ENCODE results near the gene NRXN3.

- TF ChIP-seq CTCF (IDR thresholded peaks at IDR 0.05; ENCODE audit: poor library complexity, severe bottlenecking), result no peak
- no peak for TF ChIP-seq POLR2AphosphoS5 (IDR thresholded peaks at IDR 0.05)
- no peak for TF ChIP-seq EZH2 (IDR thresholded peaks at IDR 0.05; ENCODE audit: borderline replicate concordance, insufficient read depth, low read length, poor library complexity, severe bottlenecking)
- no peak for TF ChIP-seq RAD21 (conservative IDR thresholded peaks at IDR 0.05)
Observed at GRCh38 chr14:78968265-78968664, 798.1 kb downstream of the NRXN3 start.
